ENCODE measurements around the gene TCF3. TPM values are rescaled to one million over a fixed set of nuclear protein-coding genes. Genes with fewer than 3 reads are reported as not detected.

TCF3 gene
- total RNA-seq, 1 donor from 2014 or later, result 251 TPM

- no peak for DNase-seq (ENCODE audit: extremely low read depth, low read depth, low spot score)
Observed at GRCh38 chr19:1567848-1568227, 84.6 kb downstream of the TCF3 start.

DNA sequence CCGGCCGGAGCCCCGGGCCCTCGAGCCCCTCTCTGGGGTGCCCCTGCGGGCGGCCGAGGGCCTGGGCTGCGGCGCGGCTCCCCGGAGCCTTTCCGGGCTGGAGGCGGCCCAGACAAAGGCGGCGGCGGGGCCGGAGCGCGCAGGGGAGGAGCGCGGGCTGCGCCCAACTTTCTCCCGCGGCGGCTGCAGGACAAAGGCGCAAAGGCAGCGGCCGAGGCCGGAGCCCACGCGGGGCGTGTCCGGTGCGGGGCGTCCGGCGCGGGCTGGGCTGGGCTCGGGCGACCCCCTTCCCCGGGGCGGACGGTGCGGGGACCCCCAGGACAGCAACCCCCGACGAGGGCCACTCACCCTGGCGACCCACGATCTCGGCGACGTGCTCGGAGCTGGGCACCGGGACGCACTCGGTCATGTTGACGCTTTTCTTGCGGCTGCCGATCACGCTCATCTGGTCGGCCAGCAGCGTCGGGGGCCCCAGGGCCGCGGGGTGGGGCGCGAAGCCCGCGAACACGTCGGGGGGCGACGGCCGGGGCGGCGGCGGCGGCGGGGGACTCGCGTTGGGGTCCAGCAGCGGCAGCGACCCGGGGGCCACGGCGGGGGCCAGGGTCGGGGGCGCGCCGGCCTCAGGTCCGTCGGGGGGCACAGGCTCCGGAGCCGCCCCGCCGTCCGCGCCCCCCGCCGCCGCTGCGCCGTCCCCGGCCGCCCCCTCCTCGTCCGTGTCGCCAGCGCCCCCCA is 85.1 kb downstream of the TCF3 start:
- DNase-seq (ENCODE audit: extremely low read depth, low read depth, low spot score), result no peak

DNA sequence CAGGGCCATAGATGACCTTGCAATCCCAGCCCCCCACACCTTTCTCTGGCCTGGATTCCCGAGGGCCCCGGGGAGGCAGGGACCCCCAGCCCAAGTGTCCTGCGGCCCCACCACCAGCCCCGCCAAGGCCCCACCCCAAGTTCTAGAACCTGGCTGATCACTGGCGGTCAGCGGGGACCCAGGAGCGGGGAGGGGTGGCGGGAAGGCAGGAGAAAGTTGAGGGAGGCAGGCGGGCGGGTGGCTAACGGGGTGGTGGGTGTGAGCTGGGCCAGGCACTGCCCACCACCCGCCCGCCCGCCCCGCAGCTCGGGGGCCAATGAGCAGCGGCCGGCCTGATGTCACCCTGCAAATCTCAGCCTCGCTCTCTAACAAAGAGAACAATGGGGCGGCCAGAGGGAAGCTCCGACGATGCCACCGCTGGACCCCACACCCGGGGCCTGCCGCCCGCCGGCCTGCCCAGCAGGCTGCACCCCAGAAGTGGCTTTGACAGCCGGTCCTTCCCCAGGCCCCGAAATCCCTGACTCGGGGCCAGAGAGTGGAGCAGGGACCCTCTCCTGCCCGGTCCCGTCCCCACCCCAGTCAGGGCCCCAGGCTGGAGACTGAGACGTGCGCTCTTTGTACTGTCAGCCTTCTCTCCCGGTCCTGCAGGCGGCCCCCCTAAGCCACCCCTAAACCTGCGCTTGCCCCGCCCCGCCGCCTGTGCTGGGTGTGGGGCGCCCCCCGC is 85.9 kb downstream of the TCF3 start:
- DNase-seq (ENCODE audit: extremely low read depth, low read depth, low spot score), result no peak

DNA sequence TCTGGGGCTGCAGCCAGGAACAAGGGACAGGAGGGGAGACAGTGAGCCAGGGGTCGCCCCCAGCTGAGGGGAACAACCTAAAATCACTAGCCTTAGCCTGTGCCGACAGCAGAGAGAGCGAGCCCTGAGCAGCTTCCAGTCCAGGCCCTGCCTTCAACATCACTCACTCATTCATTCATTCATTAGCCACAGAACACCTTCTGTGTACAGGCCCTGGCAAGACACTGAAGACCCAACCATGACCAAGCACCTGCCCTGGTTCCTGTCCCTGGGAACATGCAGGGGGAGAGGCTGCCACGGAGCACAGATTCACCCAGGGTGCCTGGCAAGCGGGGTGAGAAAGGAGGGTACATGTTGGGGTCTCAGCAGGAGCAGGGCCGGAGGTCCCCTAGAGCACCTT is 89.2 kb downstream of the TCF3 start:
- no peak for DNase-seq (ENCODE audit: extremely low read depth, low read depth, low spot score)

GRCh38 chr19:1561236-1561842 is 91.1 kb downstream of the TCF3 start:
- no peak for DNase-seq (ENCODE audit: extremely low read depth, low read depth, low spot score)

DNA sequence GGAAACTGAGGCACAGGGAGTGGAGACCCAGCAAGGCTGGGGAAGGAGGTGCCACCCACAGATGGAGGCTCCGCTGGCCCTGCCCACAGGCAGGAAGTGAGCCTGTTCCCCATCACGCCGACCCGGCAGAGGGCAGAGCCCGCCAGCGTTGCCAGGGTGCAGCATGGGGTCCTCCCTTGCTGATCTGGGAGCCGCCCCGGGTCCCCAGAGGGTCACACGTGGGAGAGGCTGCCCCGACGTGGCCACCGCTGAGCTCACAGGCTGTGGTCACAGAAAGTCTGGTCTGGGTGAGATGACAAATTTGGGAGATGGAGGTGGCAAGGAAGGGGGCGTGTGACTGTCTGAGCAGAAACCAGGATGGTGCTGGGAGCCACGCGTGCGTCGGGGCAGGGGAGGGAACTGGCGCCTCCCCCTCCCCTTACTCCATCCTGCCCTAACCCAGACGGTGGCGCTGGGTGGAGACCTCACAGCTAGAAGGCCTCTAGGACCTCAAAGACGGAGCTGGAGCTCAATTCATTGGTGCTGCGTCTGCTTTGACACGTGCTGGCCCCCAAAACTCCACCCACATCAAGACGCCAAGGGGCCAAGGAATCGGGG is 92.0 kb downstream of the TCF3 start:
- DNase-seq (ENCODE audit: extremely low read depth, low read depth, low spot score), result no peak

Other genes with a start within 250 kb of the TCF3 start
- gene DAZAP1, start 245.0 kb downstream of the TCF3 start, total RNA-seq, result 61.5 and 74.9 TPM in 2 replicates
- 2,523 and 3,135 TPM in 2 replicates for gene RPS15, start 214.2 kb downstream of the TCF3 start, total RNA-seq
- 0.05 and 0.47 TPM in 2 replicates for gene APC2, start 202.5 kb downstream of the TCF3 start, total RNA-seq
- gene C19orf25, start 173.4 kb downstream of the TCF3 start, total RNA-seq, result 36.0 and 41.9 TPM in 2 replicates
- 3.7 and 5.0 TPM in 2 replicates for gene PCSK4, start 162.3 kb downstream of the TCF3 start, total RNA-seq
- gene REEP6, start 161.4 kb downstream of the TCF3 start, total RNA-seq, result 4.3 and 4.4 TPM in 2 replicates
- 0.73 and 0.82 TPM in 2 replicates for gene ADAMTSL5, start 139.6 kb downstream of the TCF3 start, total RNA-seq
- gene PLK5, start 128.5 kb downstream of the TCF3 start, total RNA-seq, result not detected in 2 replicates
- gene MEX3D, start 84.3 kb downstream of the TCF3 start, total RNA-seq, result 88.8 and 130 TPM in 2 replicates
- gene MBD3, start 59.8 kb downstream of the TCF3 start, total RNA-seq, result 110 and 129 TPM in 2 replicates
- gene UQCR11, start 47.2 kb downstream of the TCF3 start, total RNA-seq, result 63.1 and 97.0 TPM in 2 replicates
- not detected in 2 replicates for gene ONECUT3, start 100.9 kb upstream of the TCF3 start, total RNA-seq
- 1.5 and 5.1 TPM in 2 replicates for gene ATP8B3, start 159.7 kb upstream of the TCF3 start, total RNA-seq
- gene REXO1, start 195.9 kb upstream of the TCF3 start, total RNA-seq, result 19.2 and 40.0 TPM in 2 replicates
- 25.1 and 35.6 TPM in 2 replicates for gene KLF16, start 211.0 kb upstream of the TCF3 start, total RNA-seq
- 188 and 224 TPM in 2 replicates for gene ABHD17A, start 232.9 kb upstream of the TCF3 start, total RNA-seq

Measured in glomerular endothelial cell (primary cell).